ENCODE data around the gene HJV.

Gene HJV

GRCh38 chr1:145997016-145997717 is 24.4 kb downstream of the HJV start:
- TF ChIP-seq CTCF (IDR thresholded peaks at IDR 0.05; ENCODE audit: low read depth, low read length) = no peak
- peak overlapping the region; percentile 100 for H3K4me3 ChIP-seq (ENCODE audit: low read depth, low read length)

- no peak for TF ChIP-seq CTCF (IDR thresholded peaks at IDR 0.05; ENCODE audit: low read depth, low read length)
Measured at GRCh38 chr1:145996433-145997015, 25.0 kb downstream of the HJV start, which contains the start of gene TXNIP. Gene TXNIP (minus strand): TSS chr1:145996579. CDS start chr1:145996266, 313 bp downstream.

GRCh38 chr1:145995964-145996432 is 25.5 kb downstream of the HJV start:
- TF ChIP-seq CTCF (IDR thresholded peaks at IDR 0.05; ENCODE audit: low read depth, low read length) = no peak
- peak overlapping the region; percentile 100 for H3K4me3 ChIP-seq (ENCODE audit: low read depth, low read length)

More at GRCh38 chr1:145996433-145997015, 25.0 kb downstream of the HJV start, which contains the start of gene TXNIP:
- H3K4me3 ChIP-seq (ENCODE audit: low read depth, low read length) = peak within 1 kb of the TSS; percentile 100

- TF ChIP-seq CTCF (IDR thresholded peaks at IDR 0.05; ENCODE audit: low read depth, low read length) = no peak
- H3K4me3 ChIP-seq (ENCODE audit: low read depth, low read length) = peak overlapping the region; percentile 100
Measured at GRCh38 chr1:145995148-145995881, 26.2 kb downstream of the HJV start.

GRCh38 chr1:145994391-145995120 is 27.0 kb downstream of the HJV start:
- H3K4me3 ChIP-seq (ENCODE audit: low read depth, low read length) = peak overlapping the region; percentile 100
- TF ChIP-seq CTCF (IDR thresholded peaks at IDR 0.05; ENCODE audit: low read depth, low read length) = no peak

GRCh38 chr1:145993618-145994390 is 27.7 kb downstream of the HJV start:
- H3K4me3 ChIP-seq (ENCODE audit: low read depth, low read length) = peak overlapping the region; percentile 100
- TF ChIP-seq CTCF (IDR thresholded peaks at IDR 0.05; ENCODE audit: low read depth, low read length) = no peak

Data from WI38 (cell line).